ENCODE results near the gene TXNDC9.
"Not testable (repeated sequence)": the region's sequence is repeated elsewhere in the genome, so short reads cannot be mapped to it uniquely, and the experiment has no call there.

GRCh38 chr2:99317873-99318200, 18.3 kb downstream of the TXNDC9 start:
- TF ChIP-seq CTCF, POLR2A (IDR thresholded peaks at IDR 0.05): not testable (repeated sequence)

Measured in body of pancreas (tissue), 4 donors.